Astrocyte (in vitro differentiated cells and primary cell): Measurements from ENCODE around the gene PLEKHA5. TPM values are rescaled to one million over a fixed set of nuclear protein-coding genes. Genes with fewer than 3 reads are reported as not detected.

Experiments
- DNase-seq: peaks from one replicate; pipeline ENCODE4 v3.0.0-alpha.2; 2010; ENCODE audit warnings: low read depth
- FAIRE-seq: peaks from 2 replicates; lab custom pipeline; 2011; peaks lifted over from hg19 to GRCh38; lab: Jason Lieb, UNC
- H2AFZ ChIP-seq: 2 replicates; pipeline ENCODE4 v1.6.0; 2012; ENCODE audit warnings: low read depth, low read length, inconsistent platforms
- H3K27ac ChIP-seq: 2 replicates; pipeline ENCODE4 v1.5.1; 2011; ENCODE audit warnings: low read depth, low read length, inconsistent platforms
- H3K27me3 ChIP-seq: 2 replicates; pipeline ENCODE4 v1.6.0; 2011; ENCODE audit warnings: low read length, inconsistent platforms; ENCODE audit not compliant: insufficient read depth
- H3K36me3 ChIP-seq: 2 replicates; pipeline ENCODE4 v1.5.1; 2011; ENCODE audit warnings: low read length, inconsistent platforms; ENCODE audit not compliant: insufficient read depth
- H3K4me1 ChIP-seq: 2 replicates; pipeline ENCODE4 v1.5.1; 2011; ENCODE audit warnings: low read length, inconsistent platforms; ENCODE audit not compliant: insufficient read depth
- H3K4me2 ChIP-seq: 2 replicates; pipeline ENCODE4 v1.6.0; 2012; ENCODE audit warnings: low read length, inconsistent platforms
- H3K4me3 ChIP-seq: 2 replicates; pipeline ENCODE4 v1.5.1; 2011; ENCODE audit warnings: low read depth, mild to moderate bottlenecking, low read length, inconsistent platforms; ENCODE audit not compliant: insufficient read depth
- H3K79me2 ChIP-seq: 2 replicates; pipeline ENCODE4 v1.6.0; 2012; ENCODE audit warnings: mild to moderate bottlenecking, low read length, inconsistent platforms; ENCODE audit not compliant: insufficient read depth
- H3K9ac ChIP-seq: 2 replicates; pipeline ENCODE4 v1.6.0; 2012; ENCODE audit warnings: mild to moderate bottlenecking, low read length, inconsistent platforms
- H3K9me3 ChIP-seq: 2 replicates; pipeline ENCODE4 v1.5.1; 2012; ENCODE audit warnings: low read depth, mild to moderate bottlenecking, low read length, inconsistent platforms; ENCODE audit not compliant: insufficient read depth
- H4K20me1 ChIP-seq: 2 replicates; pipeline ENCODE4 v1.6.0; 2012; ENCODE audit warnings: low read length, inconsistent platforms; ENCODE audit not compliant: insufficient read depth
- H3K27ac Mint-ChIP-seq: one replicate; pipeline ENCODE4 v1.8.0; 2021; ENCODE audit warnings: mild to moderate bottlenecking, mixed read lengths; ENCODE audit not compliant: unreplicated experiment
- H3K27me3 Mint-ChIP-seq: one replicate; pipeline ENCODE4 v1.8.0; 2021; ENCODE audit warnings: low read depth, mixed read lengths; ENCODE audit not compliant: unreplicated experiment
- H3K36me3 Mint-ChIP-seq: one replicate; pipeline ENCODE4 v1.8.0; 2021; ENCODE audit warnings: low read depth, mixed read lengths; ENCODE audit not compliant: unreplicated experiment
- H3K4me1 Mint-ChIP-seq: one replicate; pipeline ENCODE4 v1.8.0; 2021; ENCODE audit warnings: low read depth, mixed read lengths; ENCODE audit not compliant: unreplicated experiment
- H3K4me3 Mint-ChIP-seq: one replicate; pipeline ENCODE4 v1.8.0; 2021; ENCODE audit warnings: mild to moderate bottlenecking, moderate library complexity, mixed read lengths; ENCODE audit not compliant: unreplicated experiment
- H3K9me3 Mint-ChIP-seq: one replicate; pipeline ENCODE4 v1.8.0; 2021; ENCODE audit warnings: mild to moderate bottlenecking, mixed read lengths; ENCODE audit not compliant: unreplicated experiment
- CTCF ChIP-seq: IDR thresholded peaks from 2 replicates; pipeline ENCODE4 v1.5.1; 2011; ENCODE audit warnings: low read depth, mild to moderate bottlenecking, inconsistent platforms, low read length, moderate library complexity; ENCODE audit not compliant: insufficient read depth
- EZH2 ChIP-seq: IDR thresholded peaks from 2 replicates; pipeline ENCODE4 v1.6.1; 2012; ENCODE audit warnings: mild to moderate bottlenecking, low read length, inconsistent platforms; ENCODE audit not compliant: insufficient read depth
- total RNA-seq: library from RNA; stranded (reverse); gene quantifications from 2 replicates; pipeline ENCODE4 v1.2.1, GENCODE V29; 2021

The PLEKHA5 gene
- total RNA-seq, 1 donor from 2014 or later = 38.9 TPM

- no peaks in the 10 kb centered on the region for H3K27me3 Mint-ChIP-seq
- Histone ChIP-seq H3K4me3 (no peak overlapping the region), H3K4me1 (no peaks in the 10 kb centered on the region), H3K79me2 (peaks cover 31% of the 10 kb centered on the region), H3K9ac (no peak overlapping the region), H3K27ac (no peak overlapping the region), H3K27me3 (no peaks in the 10 kb centered on the region), H2AFZ (no peak overlapping the region), H4K20me1 (peaks cover 7% of the 10 kb centered on the region), H3K36me3 (no peaks in the 10 kb centered on the region), H3K4me2 (no peak overlapping the region), H3K9me3 (no peaks in the 10 kb centered on the region)
- H3K27ac Mint-ChIP-seq = no peak overlapping the region
- H3K36me3 Mint-ChIP-seq = no peaks in the 10 kb centered on the region
- no peak overlapping the region for H3K4me3 Mint-ChIP-seq
- TF ChIP-seq EZH2 (no peak), CTCF (no peak)
- DNase-seq = no peak
- peaks cover 15% of the 10 kb centered on the region for H3K4me1 Mint-ChIP-seq
- no peak for FAIRE-seq
- no peaks in the 10 kb centered on the region for H3K9me3 Mint-ChIP-seq
Measured at GRCh38 chr12:19171731-19172130, 42.2 kb downstream of the PLEKHA5 start.

- H3K36me3 Mint-ChIP-seq = no peaks in the 10 kb centered on the region
- Histone ChIP-seq H4K20me1 (no peaks in the 10 kb centered on the region), H3K4me3 (no peak overlapping the region), H3K79me2 (peaks cover 12% of the 10 kb centered on the region), H3K27me3 (no peaks in the 10 kb centered on the region), H3K27ac (no peak overlapping the region), H3K9ac (no peak overlapping the region), H2AFZ (no peak overlapping the region), H3K4me2 (no peak overlapping the region), H3K9me3 (no peaks in the 10 kb centered on the region), H3K4me1 (no peaks in the 10 kb centered on the region), H3K36me3 (no peaks in the 10 kb centered on the region)
- H3K27ac Mint-ChIP-seq = no peak overlapping the region
- TF ChIP-seq CTCF (no peak), EZH2 (no peak)
- FAIRE-seq = no peak
- H3K27me3 Mint-ChIP-seq = no peaks in the 10 kb centered on the region
- peaks cover 13% of the 10 kb centered on the region for H3K4me1 Mint-ChIP-seq
- DNase-seq = peak; percentile 47
- H3K4me3 Mint-ChIP-seq = no peak overlapping the region
- no peaks in the 10 kb centered on the region for H3K9me3 Mint-ChIP-seq
Measured at GRCh38 chr12:19177754-19178153, 48.2 kb downstream of the PLEKHA5 start.

- H3K9me3 ChIP-seq = no peaks in the 10 kb centered on the region
- H3K27ac ChIP-seq = no peak overlapping the region
- H3K9me3 Mint-ChIP-seq = no peaks in the 10 kb centered on the region
- no peak overlapping the region for H3K4me2 ChIP-seq
- peaks cover 17% of the 10 kb centered on the region for H3K4me1 Mint-ChIP-seq
- H3K79me2 ChIP-seq = peaks cover 17% of the 10 kb centered on the region
- no peaks in the 10 kb centered on the region for H3K4me1 ChIP-seq
- no peaks in the 10 kb centered on the region for H3K36me3 Mint-ChIP-seq
- DNase-seq = no peak
- H3K4me3 ChIP-seq = no peak overlapping the region
- H2AFZ ChIP-seq = no peak overlapping the region
- H4K20me1 ChIP-seq = no peaks in the 10 kb centered on the region
- no peaks in the 10 kb centered on the region for H3K27me3 ChIP-seq
- no peaks in the 10 kb centered on the region for H3K36me3 ChIP-seq
- no peak for FAIRE-seq
- H3K4me3 Mint-ChIP-seq = no peak overlapping the region
- no peak for TF ChIP-seq EZH2
- TF ChIP-seq CTCF = no peak
- H3K27me3 Mint-ChIP-seq = no peaks in the 10 kb centered on the region
- no peak overlapping the region for H3K27ac Mint-ChIP-seq
- H3K9ac ChIP-seq = no peak overlapping the region
Measured at GRCh38 chr12:19179986-19180385, 50.5 kb downstream of the PLEKHA5 start.
